NCI-H2107 treated with DMSO at 0.1 percent for 48 hours (cell line): Measurements from ENCODE around the gene EXOC6B.
"Not testable (repeated sequence)": the region's sequence is repeated elsewhere in the genome, so short reads cannot be mapped to it uniquely, and the experiment has no call there.

Source experiments
- DNase-seq: peaks from one replicate; lab custom pipeline; 2025; ENCODE audit not compliant: unreplicated experiment; lab: John Stamatoyannopoulos, UW

Gene EXOC6B

GRCh38 chr2:72685638-72686213 lies 140.1 kb downstream of the EXOC6B start:
- DNase-seq, result no peak

DNA sequence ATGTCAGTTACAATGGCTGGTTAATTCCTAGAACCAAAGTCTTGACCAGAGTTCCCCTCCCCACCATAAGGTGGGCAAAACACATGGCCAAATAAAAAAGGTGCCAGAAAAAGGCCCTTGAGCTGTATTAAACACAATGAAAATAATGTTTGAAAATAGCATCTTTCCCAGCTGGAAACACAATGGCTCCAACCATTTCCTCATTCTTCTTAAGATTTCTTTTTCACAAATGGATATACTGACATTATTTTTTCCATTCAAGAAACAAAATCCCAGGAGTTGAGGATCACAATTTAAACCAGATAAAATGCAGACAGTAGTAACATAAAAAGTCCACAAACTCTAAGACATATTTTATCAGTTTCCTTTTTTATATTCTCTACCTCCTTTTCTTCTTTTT lies 143.8 kb downstream of the EXOC6B start:
- no peak for DNase-seq

DNA sequence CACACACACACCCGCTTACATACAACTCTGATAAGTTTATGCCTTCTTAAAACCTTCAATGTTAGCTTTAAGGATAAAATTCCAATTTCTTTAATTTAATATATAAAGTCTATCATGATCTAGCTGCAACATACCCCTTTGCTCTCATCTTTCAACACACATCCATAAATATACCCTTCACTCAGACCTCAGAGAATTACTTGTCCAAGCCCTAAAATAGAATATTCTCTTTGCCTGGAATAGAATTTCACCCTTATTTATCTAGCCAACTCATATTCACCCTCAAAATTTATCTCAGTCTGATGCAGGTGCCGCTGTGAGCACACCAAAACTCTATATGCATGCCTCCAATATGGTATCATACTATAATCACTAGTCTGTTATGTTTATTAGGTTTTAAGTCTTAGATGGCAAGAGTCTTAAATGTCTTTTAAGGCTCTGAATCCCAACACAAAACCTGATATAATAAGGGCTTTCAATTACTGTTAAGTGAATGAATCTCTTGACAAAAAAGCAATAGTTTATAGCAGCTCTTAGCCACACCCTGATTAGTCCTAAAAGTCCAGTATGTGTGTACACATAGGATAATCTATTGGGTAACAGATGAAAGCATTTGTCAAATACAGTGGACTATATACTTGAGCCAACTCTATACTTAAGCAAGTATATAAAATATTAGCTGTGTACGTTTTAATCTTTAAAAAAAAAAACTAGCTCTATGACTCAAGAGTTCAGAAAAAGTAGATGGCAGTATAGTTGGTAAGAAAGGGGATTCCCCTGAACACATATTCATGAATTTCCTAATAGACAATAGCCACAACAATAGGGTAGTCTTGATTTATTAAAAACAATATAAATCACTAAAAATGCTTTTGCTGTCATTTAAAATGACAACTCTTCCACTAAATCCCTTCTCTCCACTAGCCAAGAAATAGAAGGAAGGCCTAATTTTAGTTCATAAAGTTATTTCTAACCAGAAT lies 144.5 kb downstream of the EXOC6B start:
- no peak for DNase-seq

GRCh38 chr2:72678024-72678423 lies 147.8 kb downstream of the EXOC6B start:
- no peak for DNase-seq

GRCh38 chr2:72676341-72677025 lies 149.3 kb downstream of the EXOC6B start:
- DNase-seq, result no peak

- DNase-seq, result no peak
Observed at GRCh38 chr2:72674982-72675915, 150.6 kb downstream of the EXOC6B start.

DNA sequence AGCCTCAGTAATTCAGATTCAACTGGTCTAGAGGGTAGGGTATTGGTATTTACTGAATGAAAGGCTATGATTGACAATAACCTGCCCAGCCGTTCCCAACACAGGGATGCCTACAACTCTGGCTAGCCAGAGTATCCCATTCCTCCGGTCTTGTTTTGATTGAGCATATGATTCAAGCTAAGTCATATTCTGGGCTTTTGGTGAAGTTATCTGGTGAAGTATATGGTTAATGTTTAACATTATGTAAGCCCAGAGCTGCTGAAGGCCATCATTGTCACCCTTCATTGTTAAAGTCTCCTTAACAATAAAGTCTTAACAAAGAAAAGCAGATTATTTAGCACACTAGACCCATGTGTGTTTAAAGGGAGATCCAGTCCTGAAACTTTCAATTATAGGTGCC lies 152.6 kb downstream of the EXOC6B start:
- DNase-seq, result no peak

DNA sequence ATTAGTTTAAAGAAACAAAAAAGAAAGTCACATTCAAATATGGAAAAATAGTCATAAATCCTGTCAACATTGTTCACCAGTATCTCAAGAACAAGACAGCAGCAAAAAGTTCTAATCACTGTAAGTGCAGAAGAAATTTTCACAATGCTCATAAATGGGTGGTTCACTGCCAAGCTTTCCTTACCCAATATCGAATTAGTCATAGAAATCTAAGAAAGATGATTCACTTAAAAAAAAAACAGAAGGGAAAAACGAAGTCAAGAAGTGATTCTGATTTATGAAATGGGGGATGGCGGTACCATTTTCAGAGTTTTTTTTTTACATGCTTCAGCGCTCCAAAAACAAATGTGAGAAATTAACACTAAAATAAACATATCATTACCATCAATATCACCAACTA lies 156.7 kb downstream of the EXOC6B start:
- DNase-seq, result no peak

GRCh38 chr2:72668647-72669046 lies 157.2 kb downstream of the EXOC6B start:
- DNase-seq, result no peak

DNA sequence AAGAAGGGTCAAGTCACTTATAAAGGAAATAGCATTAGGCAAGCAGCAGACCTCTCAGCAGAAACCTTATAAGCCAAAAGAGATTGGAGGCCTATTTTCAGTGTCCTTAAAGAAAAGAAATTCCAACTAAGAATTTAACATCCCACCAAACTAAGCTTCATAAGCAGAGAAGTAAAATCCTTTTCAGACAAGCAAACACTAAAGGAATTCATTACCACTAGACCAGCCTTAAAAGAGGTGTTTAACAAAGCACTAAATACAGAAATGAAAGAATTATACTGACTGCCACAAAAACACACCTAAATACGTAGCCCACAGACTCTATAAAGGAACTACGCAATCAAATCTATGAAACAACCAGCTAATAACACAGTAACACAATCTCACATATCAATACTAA lies 160.4 kb downstream of the EXOC6B start:
- DNase-seq, result no peak

DNA sequence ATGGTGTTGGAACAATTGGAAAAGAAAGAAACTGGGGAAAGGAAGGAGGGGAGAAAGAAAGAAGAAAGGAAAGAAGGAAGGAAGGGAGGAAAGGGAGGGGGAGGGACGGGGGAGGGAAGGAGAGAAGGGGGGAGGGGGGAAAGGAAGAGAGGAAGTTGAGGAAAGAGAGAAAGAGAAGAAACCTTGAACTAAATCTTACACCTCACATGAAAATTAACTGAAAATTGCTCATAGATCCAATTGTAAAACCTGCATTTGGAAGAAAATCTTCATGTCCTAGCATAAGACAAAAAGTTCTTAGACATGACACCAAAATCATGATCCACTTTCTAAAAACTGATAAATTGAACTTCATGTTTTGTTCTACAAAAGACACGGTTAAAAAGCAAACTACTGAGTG lies 163.8 kb downstream of the EXOC6B start:
- DNase-seq, result no peak

GRCh38 chr2:72649810-72650209 lies 176.0 kb downstream of the EXOC6B start:
- no peak for DNase-seq

GRCh38 chr2:72641221-72641620 lies 184.6 kb downstream of the EXOC6B start:
- DNase-seq, result not testable (repeated sequence)

- no peak for DNase-seq
Observed at GRCh38 chr2:72638600-72639211, 187.1 kb downstream of the EXOC6B start.

- no peak for DNase-seq
Observed at GRCh38 chr2:72636210-72636609, 189.6 kb downstream of the EXOC6B start.

- no peak for DNase-seq
Observed at GRCh38 chr2:72630767-72631166, 195.1 kb downstream of the EXOC6B start.

GRCh38 chr2:72629062-72629461 lies 196.8 kb downstream of the EXOC6B start:
- DNase-seq, result no peak

DNA sequence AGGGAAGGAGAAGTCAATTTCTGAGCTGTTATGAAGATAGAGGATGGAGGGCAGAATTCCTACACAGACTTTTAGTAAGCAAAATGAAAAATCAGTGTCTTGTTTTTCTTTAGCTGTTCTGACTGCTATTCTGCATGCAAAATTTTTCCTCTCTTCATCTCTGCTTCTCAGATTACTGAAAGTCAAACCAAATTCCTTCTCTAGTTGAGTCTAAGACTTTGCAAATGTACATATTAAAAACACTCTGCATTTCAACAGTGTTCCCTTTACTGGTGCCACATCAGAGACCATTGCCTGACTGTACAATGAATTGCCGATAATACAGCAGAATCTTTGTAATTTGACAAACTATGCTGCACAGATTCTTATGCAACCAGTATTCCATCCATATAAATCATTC lies 198.8 kb downstream of the EXOC6B start:
- DNase-seq, result no peak

- DNase-seq, result no peak
Observed at GRCh38 chr2:72625366-72625765, 200.5 kb downstream of the EXOC6B start.

DNA sequence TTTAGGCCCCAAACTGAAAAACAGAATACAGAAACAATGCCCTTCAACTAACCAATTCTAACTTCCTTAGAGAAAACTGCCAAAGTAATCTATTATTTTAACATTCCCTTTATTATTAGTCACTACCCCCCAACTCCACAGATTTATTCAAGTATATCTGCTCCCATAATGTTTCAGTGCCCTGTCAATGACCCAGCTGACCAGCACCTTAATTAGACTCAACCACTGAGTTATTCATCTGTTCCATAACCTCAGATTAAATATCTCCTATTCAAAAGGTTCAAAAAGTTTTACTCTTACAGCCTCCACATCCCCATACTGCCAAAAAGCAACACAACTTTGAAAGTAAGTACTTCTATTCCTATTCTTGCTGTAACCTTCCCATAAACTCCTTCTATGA lies 202.4 kb downstream of the EXOC6B start:
- DNase-seq, result no peak
